IPS DF 6.9 (cell line): ENCODE data around the gene RITA1.
A peak's percentile ranks its signal among the peaks of the same experiment; 100 is the strongest.
"Not testable (repeated sequence)": the region's sequence is repeated elsewhere in the genome, so short reads cannot be mapped to it uniquely, and the experiment has no call there.

Source experiments
- DNase-seq: peaks from one replicate; pipeline ENCODE4 v3.0.0-alpha.2; 2013; ENCODE audit warnings: low read depth, low spot score
- H3K27ac ChIP-seq: one replicate; pipeline ENCODE4 v1.5.1; 2013; ENCODE audit warnings: low read length, control low read depth
- H3K27me3 ChIP-seq: 2 replicates; pipeline ENCODE4 v1.6.1; 2013; ENCODE audit warnings: mild to moderate bottlenecking, low read length; ENCODE audit not compliant: control insufficient read depth, insufficient read depth
- H3K36me3 ChIP-seq: 2 replicates; pipeline ENCODE4 v1.6.1; 2013; ENCODE audit warnings: low read length; ENCODE audit not compliant: control insufficient read depth, insufficient read depth
- H3K4me1 ChIP-seq: 2 replicates; pipeline ENCODE4 v1.6.1; 2013; ENCODE audit warnings: low read length; ENCODE audit not compliant: control insufficient read depth, insufficient read depth
- H3K4me3 ChIP-seq: 2 replicates; pipeline ENCODE4 v1.5.1; 2013; ENCODE audit warnings: mild to moderate bottlenecking, low read length
- H3K9me3 ChIP-seq: 2 replicates; pipeline ENCODE4 v1.6.1; 2013; ENCODE audit warnings: low read length, inconsistent platforms; ENCODE audit not compliant: control insufficient read depth, insufficient read depth
- WGBS: extraction: QIAGEN DNeasy Blood & Tissue Kit; methylation state at CpG from one replicate; pipeline ENCODE4 v1.1.7; 2013; ENCODE audit warnings: mixed read lengths, missing lambda C conversion rate; ENCODE audit not compliant: insufficient read length, insufficient coverage; 5-methylcytosine and 5-hydroxymethylcytosine counted together

RITA1 gene

GRCh38 chr12:113203852-113204760, 18.6 kb downstream of the RITA1 start:
- no peak for DNase-seq
- H3K27me3 ChIP-seq = no peaks in the 10 kb centered on the region
- no peak overlapping the region for H3K27ac ChIP-seq
- H3K36me3 ChIP-seq = no peaks in the 10 kb centered on the region
- no CpG with 5 or more reads among the region's 8 CpGs for WGBS
- H3K9me3 ChIP-seq = no peaks in the 10 kb centered on the region
- H3K4me1 ChIP-seq = no peaks in the 10 kb centered on the region
- no peak overlapping the region for H3K4me3 ChIP-seq

DNA sequence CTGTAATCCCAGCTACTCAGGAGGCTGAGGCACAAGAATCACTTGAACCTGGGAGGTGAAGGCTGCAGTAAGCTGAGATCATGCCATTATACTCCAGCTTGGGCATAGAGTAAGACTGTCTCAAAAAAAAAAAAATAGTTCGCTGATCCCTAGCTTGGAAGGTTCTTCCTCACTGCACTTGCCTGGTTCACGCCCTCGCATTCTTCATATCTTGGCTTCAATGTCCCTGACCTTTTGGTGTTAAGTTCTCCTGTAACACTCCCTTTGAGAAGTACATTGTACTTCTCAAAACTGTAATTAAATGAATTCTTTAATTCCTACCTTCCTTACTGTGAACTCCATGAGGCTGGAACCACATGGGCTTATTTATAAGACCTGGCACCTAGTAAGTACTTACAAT, 19.3 kb downstream of the RITA1 start:
- WGBS = no CpG with 5 or more reads among the region's 3 CpGs
- no peaks in the 10 kb centered on the region for H3K36me3 ChIP-seq
- H3K27ac ChIP-seq = no peak overlapping the region
- no peak overlapping the region for H3K4me3 ChIP-seq
- H3K9me3 ChIP-seq = no peaks in the 10 kb centered on the region
- H3K4me1 ChIP-seq = no peaks in the 10 kb centered on the region
- no peaks in the 10 kb centered on the region for H3K27me3 ChIP-seq
- no peak for DNase-seq

DNA sequence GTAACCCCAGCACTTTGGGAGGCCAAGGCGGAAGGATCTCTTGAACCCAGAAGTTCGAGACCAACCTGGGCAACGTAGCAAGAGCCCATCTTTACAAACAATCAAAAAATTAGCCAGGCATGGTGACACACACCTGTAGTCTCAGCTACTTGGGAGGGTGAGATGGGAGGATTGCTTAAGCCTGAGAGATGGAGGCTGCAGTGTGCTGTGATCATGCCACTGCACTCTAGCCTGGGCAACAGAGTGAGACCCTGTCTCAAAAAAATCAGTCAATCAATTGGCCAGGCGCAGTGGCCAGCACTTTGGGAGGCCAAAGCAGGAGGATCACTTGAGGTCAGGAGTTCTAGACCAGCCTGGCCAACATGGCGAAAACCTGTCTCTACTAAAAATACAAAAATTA, 21.3 kb downstream of the RITA1 start:
- H3K4me3 ChIP-seq, H3K9me3 ChIP-seq, DNase-seq, H3K4me1 ChIP-seq, H3K27me3 ChIP-seq, H3K36me3 ChIP-seq, H3K27ac ChIP-seq: not testable (repeated sequence)
- no CpG with 5 or more reads among the region's 5 CpGs for WGBS

GRCh38 chr12:113207613-113208040, 22.1 kb downstream of the RITA1 start:
- WGBS = no CpG with 5 or more reads among the region's 6 CpGs
- Histone ChIP-seq H3K36me3 (no peaks in the 10 kb centered on the region), H3K4me3 (no peak overlapping the region), H3K27me3 (no peaks in the 10 kb centered on the region), H3K9me3 (no peaks in the 10 kb centered on the region), H3K4me1 (no peaks in the 10 kb centered on the region), H3K27ac (no peak overlapping the region)
- no peak for DNase-seq

- Histone ChIP-seq H3K27ac (no peak overlapping the region), H3K4me3 (no peak overlapping the region)
- no peak for DNase-seq
Measured at GRCh38 chr12:113208041-113208934, 22.8 kb downstream of the RITA1 start.

DNA sequence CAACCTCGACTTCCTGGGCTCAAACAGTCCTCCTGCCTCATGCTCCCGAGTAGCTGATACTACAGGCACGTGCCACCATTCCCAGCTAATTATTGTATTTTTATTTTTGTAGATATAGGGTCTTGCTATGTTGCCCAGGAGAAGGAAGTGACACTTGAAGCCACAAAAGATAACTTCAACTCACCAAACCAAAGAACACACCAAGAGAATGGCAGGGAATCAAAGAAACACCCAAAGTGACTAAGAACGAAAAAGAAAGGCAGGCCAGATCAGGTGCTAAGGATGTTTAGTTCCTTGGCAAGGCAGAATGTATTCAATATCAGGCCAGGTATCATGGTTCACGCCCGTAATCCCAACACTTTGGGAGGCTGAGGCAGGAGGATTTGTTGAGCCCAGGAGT, 25.6 kb downstream of the RITA1 start:
- no peak for DNase-seq
- Histone ChIP-seq H3K9me3 (no peaks in the 10 kb centered on the region), H3K27ac (no peak overlapping the region), H3K36me3 (no peaks in the 10 kb centered on the region), H3K4me1 (no peaks in the 10 kb centered on the region), H3K4me3 (no peak overlapping the region), H3K27me3 (no peaks in the 10 kb centered on the region)
- no CpG with 5 or more reads among the region's 6 CpGs for WGBS

More at GRCh38 chr12:113208041-113208934, 22.8 kb downstream of the RITA1 start:
- no peaks in the 10 kb centered on the region for H3K4me1 ChIP-seq
- H3K9me3 ChIP-seq = no peaks in the 10 kb centered on the region
- no peaks in the 10 kb centered on the region for H3K36me3 ChIP-seq
- no CpG with 5 or more reads among the region's 10 CpGs for WGBS
- H3K27me3 ChIP-seq = no peaks in the 10 kb centered on the region

DNA sequence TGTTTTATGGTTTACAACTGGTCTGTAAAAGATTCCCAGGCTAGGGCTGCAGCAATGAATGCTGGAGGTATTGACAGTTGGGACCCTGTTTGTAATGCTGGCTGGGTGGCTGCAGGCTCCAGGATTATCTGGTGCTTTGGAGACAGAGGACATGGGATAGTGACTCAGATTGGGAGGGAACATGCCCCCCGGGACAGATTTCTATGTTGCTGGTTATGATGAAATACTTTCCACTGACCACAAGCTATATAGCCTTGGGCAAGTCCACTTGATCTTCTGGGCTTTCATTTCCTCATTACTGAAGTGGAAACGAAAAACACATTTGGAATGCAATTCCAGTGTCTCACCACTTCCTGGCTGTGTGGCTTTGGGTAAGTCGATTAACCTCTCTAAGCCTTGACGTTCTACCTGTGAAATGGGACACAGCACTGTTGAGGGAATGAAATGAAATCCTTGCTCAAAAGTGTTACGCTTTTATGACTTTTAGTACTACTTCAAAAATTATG, 29.4 kb downstream of the RITA1 start:
- Histone ChIP-seq H3K4me1 (no peaks in the 10 kb centered on the region), H3K36me3 (no peaks in the 10 kb centered on the region), H3K27ac (no peak overlapping the region), H3K9me3 (no peaks in the 10 kb centered on the region), H3K4me3 (no peak overlapping the region), H3K27me3 (no peaks in the 10 kb centered on the region)
- no CpG with 5 or more reads among the region's 5 CpGs for WGBS
- DNase-seq = no peak

GRCh38 chr12:113216027-113216426, 30.5 kb downstream of the RITA1 start:
- Histone ChIP-seq H3K27ac (no peak overlapping the region), H3K27me3 (no peaks in the 10 kb centered on the region)
- WGBS = no CpG with 5 or more reads among the region's 2 CpGs

GRCh38 chr12:113220593-113221180, 35.2 kb downstream of the RITA1 start:
- Histone ChIP-seq H3K4me3 (peak overlapping the region; percentile 59), H3K27ac (no peak overlapping the region), H3K4me1 (peaks cover 4% of the 10 kb centered on the region; the same call in 1 of the 2 replicates), H3K27me3 (no peaks in the 10 kb centered on the region), H3K9me3 (no peaks in the 10 kb centered on the region), H3K36me3 (no peaks in the 10 kb centered on the region)
- no CpG with 5 or more reads among the region's 23 CpGs for WGBS
- no peak for DNase-seq

More at GRCh38 chr12:113216027-113216426, 30.5 kb downstream of the RITA1 start:
- DNase-seq = no peak
- no peaks in the 10 kb centered on the region for H3K4me1 ChIP-seq
- no peak overlapping the region for H3K4me3 ChIP-seq
- no peaks in the 10 kb centered on the region for H3K9me3 ChIP-seq
- no peaks in the 10 kb centered on the region for H3K36me3 ChIP-seq
